Fibroblast of lung (primary cell): Measurements from ENCODE around the gene SRD5A3. TPM values are rescaled to one million over a fixed set of nuclear protein-coding genes. Genes with fewer than 3 reads are reported as not detected.
A peak's percentile ranks its signal among the peaks of the same experiment; 100 is the strongest.

Experiments
- DNase-seq, 2 donors: peaks; one replicate each; pipeline versions ENCODE4 v3.0.0 to v3.0.0-alpha.2; 2010; ENCODE audit warnings: low read depth in 2 of 2
- H2AFZ ChIP-seq: 2 replicates; pipeline ENCODE4 v1.5.1; 2012; ENCODE audit warnings: low read length, control low read depth, inconsistent platforms
- H3K27ac ChIP-seq: 2 replicates; pipeline ENCODE4 v1.5.1; 2011; ENCODE audit warnings: low read length, control low read depth; ENCODE audit not compliant: insufficient read depth
- H3K27me3 ChIP-seq: 2 replicates; pipeline ENCODE4 v1.5.1; 2011; ENCODE audit warnings: mild to moderate bottlenecking, low read length; ENCODE audit not compliant: control insufficient read depth, insufficient read depth
- H3K36me3 ChIP-seq: 2 replicates; pipeline ENCODE4 v1.5.1; 2011; ENCODE audit warnings: low read length; ENCODE audit not compliant: control insufficient read depth, insufficient read depth
- H3K4me1 ChIP-seq: 2 replicates; pipeline ENCODE4 v1.5.1; 2011; ENCODE audit warnings: low read length; ENCODE audit not compliant: control insufficient read depth, insufficient read depth; ENCODE audit errors: extremely low read depth
- H3K4me2 ChIP-seq: 2 replicates; pipeline ENCODE4 v1.5.1; 2011; ENCODE audit warnings: low read length, control low read depth; ENCODE audit not compliant: insufficient read depth; ENCODE audit errors: extremely low read depth
- H3K4me3 ChIP-seq, 4 experiments: fragments of 200-600 bp in 1 of 4; sonication (generic) in 1 of 4; replicated peaks in 1 of 4; 2 replicates each; pipeline ENCODE4 v1.5.1; 2011 to 2016; ENCODE audit warnings: low read length in 4 of 4, low read depth in 3 of 4, mild to moderate bottlenecking in 3 of 4, control low read depth in 2 of 4, inconsistent platforms in 1 of 4, mixed read lengths in 1 of 4; ENCODE audit not compliant: insufficient read depth in 1 of 4; ENCODE audit errors: control extremely low read depth in 1 of 4
- H3K79me2 ChIP-seq: 2 replicates; pipeline ENCODE4 v1.5.1; 2012; ENCODE audit warnings: mild to moderate bottlenecking, low read length, inconsistent platforms; ENCODE audit not compliant: control insufficient read depth, insufficient read depth
- H3K9ac ChIP-seq: 2 replicates; pipeline ENCODE4 v1.5.1; 2011; ENCODE audit warnings: mild to moderate bottlenecking, low read length, control low read depth; ENCODE audit not compliant: insufficient read depth
- H3K9me3 ChIP-seq: 2 replicates; pipeline ENCODE4 v1.5.1; 2012; ENCODE audit warnings: low read depth, low read length; ENCODE audit not compliant: control insufficient read depth, insufficient read depth
- H4K20me1 ChIP-seq: 2 replicates; pipeline ENCODE4 v1.5.1; 2011; ENCODE audit warnings: low read length; ENCODE audit not compliant: control insufficient read depth, insufficient read depth; ENCODE audit errors: extremely low read depth
- EZH2 ChIP-seq: IDR thresholded peaks from 2 replicates; pipeline ENCODE4 v1.5.1; 2012; ENCODE audit warnings: low read length, control low read depth, mild to moderate bottlenecking; ENCODE audit errors: missing control alignments
- polyA plus RNA-seq, 2 donors: library from polyadenylated mRNA; depleted of rRNA in 1 of 2; stranded (reverse) in 1 of 2; unstranded in 1 of 2; fragments of >200 nt; gene quantifications; 2 replicates each; pipeline ENCODE4 v1.2.1, GENCODE V29; 2011 to 2012; ENCODE audit warnings: missing spikeins in 1 of 2
- total RNA-seq: library from RNA; depleted of rRNA; stranded (reverse); fragments of >200 nt; gene quantifications from 2 replicates; pipeline ENCODE4 v1.2.1, GENCODE V29; 2014
- TF ChIP-seq, protein P1 (sequence below), 2 donors: IDR thresholded peaks in 1 of 2; conservative IDR thresholded peaks in 1 of 2; 1 replicate in 1 of 2; 2 replicates in 1 of 2; pipeline ENCODE4 v1.5.1; 2011 to 2012; ENCODE audit warnings: low read length in 2 of 2, control low read depth in 1 of 2, inconsistent platforms in 1 of 2, low read depth in 1 of 2, mild to moderate bottlenecking in 1 of 2

The SRD5A3 gene
- total and polyA plus RNA-seq, 2 donors (not counting 1 experiment from before 2014, with no cell fraction given): 5.0 to 12.3 TPM

DNA sequence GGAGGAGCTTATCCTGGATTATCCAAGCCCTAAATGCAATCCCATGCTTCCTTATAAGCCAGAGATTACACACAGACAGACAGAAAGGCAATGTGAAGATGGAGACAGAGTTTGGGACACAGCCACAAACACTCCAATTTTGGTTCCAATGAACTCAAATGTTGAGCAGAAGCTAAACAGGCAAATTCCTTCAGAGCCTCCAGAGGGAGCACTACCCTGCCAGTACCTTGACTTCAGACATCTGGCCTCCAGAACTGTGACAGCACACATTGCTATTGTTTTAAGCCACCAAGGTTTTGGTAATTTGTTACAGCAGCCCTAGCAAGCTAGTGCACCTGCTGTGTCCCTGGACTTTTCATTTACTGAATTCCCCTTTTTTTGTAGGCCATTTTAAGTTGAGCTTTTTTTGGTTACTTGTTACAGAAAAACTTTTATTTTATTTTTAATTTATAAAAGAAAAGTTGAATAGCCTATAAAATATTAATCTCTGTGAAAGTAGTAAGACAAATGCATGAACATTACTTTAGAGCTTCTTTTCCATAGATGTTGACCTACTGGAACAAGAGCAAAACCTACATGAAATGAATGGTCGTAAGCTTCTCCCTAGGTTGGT is 33.4 kb upstream of the SRD5A3 start:
- DNase-seq: peak; percentile 49 to 61
- Histone ChIP-seq H3K27ac (no peak overlapping the region), H3K27me3 (no peaks in the 10 kb centered on the region), H3K4me3 (no peak overlapping the region), H3K4me2 (no peak overlapping the region), H3K9me3 (no peaks in the 10 kb centered on the region), H4K20me1 (no peaks in the 10 kb centered on the region), H3K4me1 (no peaks in the 10 kb centered on the region), H3K36me3 (no peaks in the 10 kb centered on the region), H3K79me2 (no peaks in the 10 kb centered on the region), H2AFZ (no peak overlapping the region), H3K9ac (no peak overlapping the region)
- no peak for TF ChIP-seq EZH2
- TF ChIP-seq, protein P1, sequence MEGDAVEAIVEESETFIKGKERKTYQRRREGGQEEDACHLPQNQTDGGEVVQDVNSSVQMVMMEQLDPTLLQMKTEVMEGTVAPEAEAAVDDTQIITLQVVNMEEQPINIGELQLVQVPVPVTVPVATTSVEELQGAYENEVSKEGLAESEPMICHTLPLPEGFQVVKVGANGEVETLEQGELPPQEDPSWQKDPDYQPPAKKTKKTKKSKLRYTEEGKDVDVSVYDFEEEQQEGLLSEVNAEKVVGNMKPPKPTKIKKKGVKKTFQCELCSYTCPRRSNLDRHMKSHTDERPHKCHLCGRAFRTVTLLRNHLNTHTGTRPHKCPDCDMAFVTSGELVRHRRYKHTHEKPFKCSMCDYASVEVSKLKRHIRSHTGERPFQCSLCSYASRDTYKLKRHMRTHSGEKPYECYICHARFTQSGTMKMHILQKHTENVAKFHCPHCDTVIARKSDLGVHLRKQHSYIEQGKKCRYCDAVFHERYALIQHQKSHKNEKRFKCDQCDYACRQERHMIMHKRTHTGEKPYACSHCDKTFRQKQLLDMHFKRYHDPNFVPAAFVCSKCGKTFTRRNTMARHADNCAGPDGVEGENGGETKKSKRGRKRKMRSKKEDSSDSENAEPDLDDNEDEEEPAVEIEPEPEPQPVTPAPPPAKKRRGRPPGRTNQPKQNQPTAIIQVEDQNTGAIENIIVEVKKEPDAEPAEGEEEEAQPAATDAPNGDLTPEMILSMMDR (conservative IDR thresholded peaks at IDR 0.05 in 1 of 2, IDR thresholded peaks at IDR 0.05 in 1 of 2; ENCODE audit: low read depth in 1 of 2, low read length in 2 of 2): peak; percentile 75 to 93

DNA sequence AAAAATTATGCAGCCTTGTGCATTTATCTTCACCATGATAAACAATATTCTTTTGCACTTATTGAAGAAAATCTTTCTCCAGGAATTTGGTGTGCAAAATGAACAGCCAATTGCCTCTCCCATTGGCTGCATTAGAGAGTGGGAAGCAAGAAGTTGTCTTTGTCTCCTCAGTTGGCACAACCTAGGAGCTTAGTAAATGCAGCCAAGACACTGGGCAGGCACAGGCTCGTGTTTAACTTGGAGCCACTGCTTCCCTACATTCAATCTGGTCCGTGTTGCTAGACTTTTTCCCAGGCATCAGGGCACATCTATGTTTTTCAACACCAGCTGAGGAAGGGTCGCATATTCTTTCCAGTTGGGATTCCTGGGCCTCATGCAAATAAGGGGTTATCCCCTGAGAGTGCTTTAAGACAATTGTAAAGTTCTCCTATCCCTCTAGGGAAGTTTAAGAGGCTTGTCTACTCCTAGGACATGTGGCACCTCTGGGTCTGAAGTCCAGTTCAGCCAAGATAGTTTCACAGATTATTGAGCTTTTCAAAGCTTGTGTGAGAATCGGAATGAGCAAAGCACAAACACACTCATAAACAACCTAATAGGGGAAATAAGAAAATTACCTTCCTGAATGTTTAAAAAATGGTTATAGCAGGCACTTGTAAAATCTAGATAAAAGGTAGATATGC is 31.8 kb upstream of the SRD5A3 start:
- Histone ChIP-seq H3K27ac (no peak overlapping the region), H3K9ac (no peak overlapping the region), H3K9me3 (no peaks in the 10 kb centered on the region), H4K20me1 (no peaks in the 10 kb centered on the region), H3K27me3 (no peaks in the 10 kb centered on the region), H3K79me2 (no peaks in the 10 kb centered on the region), H3K4me2 (no peak overlapping the region), H3K4me1 (no peaks in the 10 kb centered on the region), H2AFZ (no peak overlapping the region), H3K4me3 (no peak overlapping the region), H3K36me3 (no peaks in the 10 kb centered on the region)
- TF ChIP-seq, protein P1 (conservative IDR thresholded peaks at IDR 0.05 in 1 of 2, IDR thresholded peaks at IDR 0.05 in 1 of 2; ENCODE audit: low read depth in 1 of 2, low read length in 2 of 2): no peak
- no peak for TF ChIP-seq EZH2
- DNase-seq: no peak

DNA sequence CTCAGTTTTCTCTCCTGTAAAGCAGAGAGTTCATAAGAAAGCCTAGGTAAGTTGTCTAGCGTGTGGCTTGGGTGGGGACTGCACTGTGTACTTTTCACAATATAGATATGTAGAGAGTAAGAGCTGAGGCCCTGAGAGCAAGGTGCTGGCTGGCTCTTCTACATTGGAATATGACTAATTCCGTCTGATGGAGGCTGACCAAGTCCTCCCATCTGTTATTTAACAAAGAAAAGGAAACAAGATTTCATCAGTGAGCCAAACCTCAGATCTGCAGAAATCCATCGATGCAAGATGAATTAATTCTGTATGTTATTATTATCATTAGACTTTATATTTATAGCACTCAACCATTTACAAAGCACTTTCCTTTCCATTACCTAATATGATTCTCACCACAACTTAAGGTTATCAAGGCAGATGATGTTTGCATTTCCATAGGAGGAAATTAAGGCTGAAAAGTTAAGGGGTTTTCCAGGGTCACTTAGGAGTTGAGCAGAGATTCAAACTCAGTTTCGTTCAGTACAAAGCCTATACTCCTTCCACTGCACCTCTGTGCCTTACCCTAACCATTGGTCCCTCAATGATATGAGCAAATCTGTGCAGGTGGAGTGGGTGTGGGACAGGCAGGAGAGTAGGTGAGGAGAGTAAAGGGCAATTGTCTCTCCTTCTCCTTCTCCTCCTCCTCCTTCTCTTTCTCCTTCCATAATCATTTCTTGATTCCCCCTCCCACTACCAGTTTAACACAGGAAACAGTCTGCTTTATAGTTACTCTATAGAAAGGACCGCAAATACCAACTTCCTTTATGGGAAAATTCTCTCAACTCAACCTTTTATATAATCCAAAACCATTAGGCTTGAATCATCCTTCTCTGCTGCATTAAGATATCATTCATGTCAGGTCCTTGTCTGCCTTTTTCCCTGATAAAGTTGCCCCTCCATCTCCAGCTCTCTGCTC is 27.6 kb upstream of the SRD5A3 start:
- H3K4me3 ChIP-seq: no peak overlapping the region
- no peaks in the 10 kb centered on the region for H3K27me3 ChIP-seq
- H3K4me1 ChIP-seq: no peaks in the 10 kb centered on the region
- no peak overlapping the region for H3K27ac ChIP-seq
- H3K9ac ChIP-seq: no peak overlapping the region
- no peaks in the 10 kb centered on the region for H3K79me2 ChIP-seq
- no peaks in the 10 kb centered on the region for H3K9me3 ChIP-seq
- no peaks in the 10 kb centered on the region for H4K20me1 ChIP-seq
- no peaks in the 10 kb centered on the region for H3K36me3 ChIP-seq
- H2AFZ ChIP-seq: no peak overlapping the region
- peak in 1 of 2 donors; percentile 63 for DNase-seq
- no peak for TF ChIP-seq EZH2
- TF ChIP-seq, protein P1 (conservative IDR thresholded peaks at IDR 0.05 in 1 of 2, IDR thresholded peaks at IDR 0.05 in 1 of 2; ENCODE audit: low read depth in 1 of 2, low read length in 2 of 2): no peak
- no peak overlapping the region for H3K4me2 ChIP-seq
